H9 (cell line): ENCODE data around the gene SERPING1. TPM values are rescaled to one million over a fixed set of nuclear protein-coding genes. Genes with fewer than 3 reads are reported as not detected.

Source experiments
- DNase-seq: peaks from one replicate; pipeline ENCODE4 v3.0.0-alpha.2; 2017
- H2AFZ ChIP-seq: one replicate; pipeline ENCODE4 v1.6.1; 2013; ENCODE audit warnings: mild to moderate bottlenecking, low read length, control low read depth, moderate library complexity
- H2AK5ac ChIP-seq: 2 replicates; pipeline ENCODE4 v1.6.1; 2013; ENCODE audit warnings: low read length, control low read depth, mixed read lengths; ENCODE audit not compliant: insufficient read length
- H2BK120ac ChIP-seq: one replicate; pipeline ENCODE4 v1.6.1; 2013; ENCODE audit warnings: low read depth, mild to moderate bottlenecking, low read length, control low read depth, inconsistent platforms; ENCODE audit not compliant: poor library complexity, severe bottlenecking
- H2BK12ac ChIP-seq: 2 replicates; pipeline ENCODE4 v1.6.1; 2013; ENCODE audit warnings: low read length, control low read depth, mixed read lengths, low read depth; ENCODE audit not compliant: insufficient read length
- H2BK15ac ChIP-seq: 2 replicates; pipeline ENCODE4 v1.6.1; 2013; ENCODE audit warnings: low read depth, low read length, control low read depth
- H2BK20ac ChIP-seq: one replicate; pipeline ENCODE4 v1.6.1; 2013; ENCODE audit warnings: low read depth, mild to moderate bottlenecking, low read length, control low read depth, inconsistent platforms; ENCODE audit not compliant: poor library complexity, severe bottlenecking
- H2BK5ac ChIP-seq: 2 replicates; pipeline ENCODE4 v1.6.1; 2013; ENCODE audit warnings: low read length, control low read depth, mixed read lengths; ENCODE audit not compliant: insufficient read length
- H3K14ac ChIP-seq: 2 replicates; pipeline ENCODE4 v1.6.1; 2013; ENCODE audit warnings: low read length, control low read depth; ENCODE audit not compliant: insufficient read depth
- H3K18ac ChIP-seq: 2 replicates; pipeline ENCODE4 v1.6.1; 2013; ENCODE audit warnings: low read depth, mild to moderate bottlenecking, mixed read lengths, low read length, control low read depth; ENCODE audit not compliant: insufficient read length
- H3K23ac ChIP-seq: 2 replicates; pipeline ENCODE4 v1.6.1; 2013; ENCODE audit warnings: low read length, control low read depth, mixed read lengths, low read depth; ENCODE audit not compliant: insufficient read length
- H3K23me2 ChIP-seq: 2 replicates; pipeline ENCODE4 v1.6.1; 2013; ENCODE audit warnings: low read depth, mild to moderate bottlenecking, mixed read lengths, low read length, control low read depth; ENCODE audit not compliant: insufficient read length, poor library complexity, severe bottlenecking
- H3K27ac ChIP-seq: 2 replicates; pipeline ENCODE4 v1.5.1; 2013; ENCODE audit warnings: low read length, control low read depth, mixed read lengths, low read depth; ENCODE audit not compliant: insufficient read length
- H3K27me3 ChIP-seq: 2 replicates; pipeline ENCODE4 v1.6.1; 2013; ENCODE audit warnings: low read length, control low read depth, inconsistent platforms; ENCODE audit not compliant: insufficient read depth
- H3K4ac ChIP-seq: 2 replicates; pipeline ENCODE4 v1.6.1; 2013; ENCODE audit warnings: low read depth, mild to moderate bottlenecking, control low read depth, inconsistent platforms, low read length, moderate library complexity
- H3K4me1 ChIP-seq: 2 replicates; pipeline ENCODE4 v1.6.1; 2013; ENCODE audit warnings: low read length, control low read depth, inconsistent platforms; ENCODE audit not compliant: insufficient read depth
- H3K4me2 ChIP-seq: 2 replicates; pipeline ENCODE4 v1.6.1; 2013; ENCODE audit warnings: low read length, control low read depth, mixed read lengths; ENCODE audit not compliant: insufficient read length, insufficient read depth
- H3K56ac ChIP-seq: 2 replicates; pipeline ENCODE4 v1.6.1; 2013; ENCODE audit warnings: low read depth, mild to moderate bottlenecking, mixed read lengths, low read length, control low read depth; ENCODE audit not compliant: insufficient read length
- H3K79me1 ChIP-seq: 2 replicates; pipeline ENCODE4 v1.6.1; 2013; ENCODE audit warnings: low read depth, mild to moderate bottlenecking, moderate library complexity, low read length, control low read depth, inconsistent platforms; ENCODE audit not compliant: insufficient read depth, poor library complexity, severe bottlenecking
- H3K79me2 ChIP-seq: 2 replicates; pipeline ENCODE4 v1.6.1; 2013; ENCODE audit warnings: low read length, control low read depth, inconsistent platforms; ENCODE audit not compliant: insufficient read depth
- H3K9ac ChIP-seq: 2 replicates; pipeline ENCODE4 v1.6.1; 2013; ENCODE audit warnings: low read length, control low read depth, mixed read lengths; ENCODE audit not compliant: insufficient read length; ENCODE audit errors: extremely low read depth
- H3K9me3 ChIP-seq: one replicate; pipeline ENCODE4 v1.6.1; 2013; ENCODE audit warnings: low read depth, low read length, inconsistent platforms; ENCODE audit not compliant: control insufficient read depth
- H3T11ph ChIP-seq: one replicate; pipeline ENCODE4 v1.6.1; 2013; ENCODE audit warnings: mild to moderate bottlenecking, low read length, control low read depth, inconsistent platforms
- H4K20me1 ChIP-seq: one replicate; pipeline ENCODE4 v1.6.1; 2013; ENCODE audit not compliant: control insufficient read depth, insufficient read length, insufficient read depth
- H4K5ac ChIP-seq: 2 replicates; pipeline ENCODE4 v1.6.1; 2013; ENCODE audit warnings: low read depth, mild to moderate bottlenecking, mixed read lengths, low read length, control low read depth; ENCODE audit not compliant: insufficient read length
- H4K8ac ChIP-seq: replicated peaks from 2 replicates; pipeline ENCODE4 v1.6.1; 2013; ENCODE audit warnings: low read length, control low read depth, mixed read lengths, low read depth; ENCODE audit not compliant: insufficient read length
- H4K91ac ChIP-seq: 2 replicates; pipeline ENCODE4 v1.6.1; 2013; ENCODE audit warnings: low read depth, mild to moderate bottlenecking, moderate library complexity, mixed read lengths, low read length, control low read depth; ENCODE audit not compliant: insufficient read length
- H3K27ac Mint-ChIP-seq, 3 experiments: 2 replicates in 2 of 3; 3 replicates in 1 of 3; pipeline ENCODE4 v1.8.0; 2020 to 2021; ENCODE audit warnings: mixed read lengths in 3 of 3, mild to moderate bottlenecking in 1 of 3, moderate library complexity in 1 of 3
- H3K27me3 Mint-ChIP-seq: 2 replicates; pipeline ENCODE4 v1.8.0; 2021; ENCODE audit warnings: low read depth, mild to moderate bottlenecking, moderate library complexity, mixed read lengths
- H3K36me3 Mint-ChIP-seq, 3 experiments: 2 replicates in 2 of 3; 3 replicates in 1 of 3; pipeline ENCODE4 v1.8.0; 2020 to 2021; ENCODE audit warnings: low read depth in 3 of 3, mixed read lengths in 3 of 3; ENCODE audit not compliant: insufficient read depth in 1 of 3
- H3K4me1 Mint-ChIP-seq, 2 experiments: 2 replicates each; pipeline ENCODE4 v1.8.0; 2020; ENCODE audit warnings: mixed read lengths in 2 of 2
- H3K4me3 Mint-ChIP-seq, 2 experiments: 2 replicates in 1 of 2; 3 replicates in 1 of 2; pipeline ENCODE4 v1.8.0; 2020 to 2021; ENCODE audit warnings: mild to moderate bottlenecking in 2 of 2, mixed read lengths in 2 of 2, moderate library complexity in 1 of 2
- H3K9me3 Mint-ChIP-seq, 2 experiments: 2 replicates in 1 of 2; 3 replicates in 1 of 2; pipeline ENCODE4 v1.8.0; 2020; ENCODE audit warnings: mild to moderate bottlenecking in 2 of 2, mixed read lengths in 2 of 2, moderate library complexity in 1 of 2
- CTCF ChIP-seq: fragments of 200-600 bp; sonication (generic); conservative IDR thresholded peaks from 3 replicates; pipeline ENCODE4 v1.8.0; 2021; ENCODE audit warnings: antibody characterized with exemption, mild to moderate bottlenecking
- WGBS: extraction: QIAGEN DNeasy Blood & Tissue Kit; methylation state at CpG from one replicate; pipeline ENCODE4 v1.1.7; 2013; ENCODE audit warnings: missing lambda C conversion rate, low lambda C conversion rate, mixed read lengths; ENCODE audit not compliant: insufficient read length; ENCODE audit errors: extremely low coverage; 5-methylcytosine and 5-hydroxymethylcytosine counted together
- total RNA-seq: library from RNA; stranded (reverse); gene quantifications from 2 replicates; pipeline ENCODE4 v1.2.1, GENCODE V29; 2021

Gene SERPING1
- total RNA-seq, 1 experiment from 2014 or later = 35.2 TPM

- no peak overlapping the region for H3K23ac ChIP-seq
- no peak; the same call in 2 of the 3 replicates for TF ChIP-seq CTCF
- WGBS = no CpG with 5 or more reads among the region's 18 CpGs
- H3K56ac ChIP-seq = no peak overlapping the region
- H3K4me2 ChIP-seq = peak overlapping the region; percentile 26
- peaks cover 7% of the 10 kb centered on the region; the same call in 1 of the 2 replicates for H3K79me2 ChIP-seq
- H2BK20ac ChIP-seq = no peak overlapping the region
- peak overlapping the region; percentile 53 for H3K18ac ChIP-seq
- DNase-seq = peak; percentile 84
- peak overlapping the region; percentile 98 to 100 (median 100) for H3K27ac Mint-ChIP-seq
- H4K91ac ChIP-seq = peak overlapping the region; percentile 3
- H2BK5ac ChIP-seq = no peak overlapping the region
- H2BK12ac ChIP-seq = peak overlapping the region; percentile 11
- H3K14ac ChIP-seq = peak overlapping the region; percentile 9
- H4K5ac ChIP-seq = no peak overlapping the region
- no peak overlapping the region for H2AFZ ChIP-seq
- H3K9me3 Mint-ChIP-seq = peaks cover 6 to 10% of the 10 kb centered on the region in 2 experiments; a peak in 4 of 5 replicates
- peaks cover 8% of the 10 kb centered on the region; the same call in 1 of the 2 replicates for H3K4me1 ChIP-seq
- H2BK120ac ChIP-seq = peak overlapping the region; percentile 0
- no peak overlapping the region; the same call in 1 of the 2 replicates for H3K4ac ChIP-seq
- peak overlapping the region; percentile 11 for H3K27ac ChIP-seq
- H3K4me1 Mint-ChIP-seq = peaks cover 36 to 47% of the 10 kb centered on the region in 2 experiments
- H3K27me3 ChIP-seq = no peaks in the 10 kb centered on the region
- peaks cover 11% of the 10 kb centered on the region for H3K27me3 Mint-ChIP-seq
- H4K8ac ChIP-seq = no peak overlapping the region
- peaks cover 26 to 38% (median 33%) of the 10 kb centered on the region in 3 experiments for H3K36me3 Mint-ChIP-seq
- no peak overlapping the region for H3T11ph ChIP-seq
- peaks cover 2% of the 10 kb centered on the region for H4K20me1 ChIP-seq
- H3K79me1 ChIP-seq = no peaks in the 10 kb centered on the region
- H3K23me2 ChIP-seq = peaks cover 11% of the 10 kb centered on the region
- peak overlapping the region; percentile 15 for H3K9ac ChIP-seq
- no peaks in the 10 kb centered on the region for H3K9me3 ChIP-seq
- peak overlapping the region; percentile 94 to 100 for H3K4me3 Mint-ChIP-seq
- H2AK5ac ChIP-seq = no peak overlapping the region
- H2BK15ac ChIP-seq = no peak overlapping the region
Observed at GRCh38 chr11:57637626-57638004, 40.1 kb downstream of the SERPING1 start.
